SU-DHL-6 (cell line): ENCODE results near the gene GLYATL3.
A peak's percentile ranks its signal among the peaks of the same experiment; 100 is the strongest.

Experiments
- H2AFZ ChIP-seq: fragments of 200-600 bp; sonication (generic); 2 replicates; pipeline ENCODE4 v1.6.1; 2014; ENCODE audit warnings: low read depth, mild to moderate bottlenecking, moderate library complexity, mixed read lengths, antibody characterized with exemption, low read length; ENCODE audit not compliant: severe bottlenecking
- H3F3A ChIP-seq: fragments of 200-600 bp; shearing (Covaris generic); 2 replicates; pipeline ENCODE4 v1.6.0; 2016; ENCODE audit warnings: antibody characterized with exemption, mild to moderate bottlenecking; ENCODE audit not compliant: insufficient read depth
- H3K27ac ChIP-seq: fragments of 200-600 bp; sonication (generic); 2 replicates; pipeline ENCODE4 v1.5.1; 2016; ENCODE audit warnings: low read depth, mild to moderate bottlenecking, low read length, moderate library complexity, mixed read lengths
- H3K27me3 ChIP-seq: fragments of 200-600 bp; sonication (generic), shearing (Covaris generic); 2 replicates; pipeline ENCODE4 v1.6.0; 2014; ENCODE audit warnings: mild to moderate bottlenecking, low read length
- H3K36me3 ChIP-seq: fragments of 200-600 bp; sonication (generic); 2 replicates; pipeline ENCODE4 v1.6.1; 2014; ENCODE audit warnings: mild to moderate bottlenecking, low read length, mixed read lengths
- H3K4me2 ChIP-seq: fragments of 300-600, 200-600 bp; shearing (Covaris generic), sonication (generic); 2 replicates; pipeline ENCODE4 v1.6.0; 2014; ENCODE audit warnings: low read length, low read depth, mild to moderate bottlenecking; ENCODE audit not compliant: poor library complexity, severe bottlenecking
- H3K4me3 ChIP-seq: fragments of 200-600 bp; sonication (generic); 2 replicates; pipeline ENCODE4 v1.5.1; 2014; ENCODE audit warnings: antibody characterized with exemption, low read length, mild to moderate bottlenecking, mixed read lengths; ENCODE audit not compliant: insufficient read depth, poor library complexity, severe bottlenecking
- H3K79me2 ChIP-seq: fragments of 200-600 bp; sonication (generic); 2 replicates; pipeline ENCODE4 v1.6.1; 2014; ENCODE audit warnings: mild to moderate bottlenecking, low read length, moderate library complexity; ENCODE audit not compliant: insufficient read depth
- H3K9ac ChIP-seq: fragments of 200-600 bp; sonication (generic); 2 replicates; pipeline ENCODE4 v1.7.0; 2014; ENCODE audit warnings: mild to moderate bottlenecking, low read length
- H3K9me2 ChIP-seq: fragments of 200-600 bp; sonication (generic); replicated peaks from 2 replicates; pipeline ENCODE4 v1.6.1; 2014; ENCODE audit warnings: low read length; ENCODE audit not compliant: insufficient read depth
- H3K9me3 ChIP-seq: fragments of 200-600 bp; sonication (generic); 2 replicates; pipeline ENCODE4 v1.6.1; 2014; ENCODE audit warnings: low read length, mixed read lengths; ENCODE audit not compliant: insufficient read depth
- H4K20me1 ChIP-seq: fragments of 200-600 bp; sonication (generic); 2 replicates; pipeline ENCODE4 v1.6.1; 2014; ENCODE audit warnings: low read depth, mild to moderate bottlenecking, antibody characterized with exemption, low read length, moderate library complexity, mixed read lengths
- EZH2phosphoT487 ChIP-seq: fragments of 200-600 bp; sonication (generic), shearing (Covaris generic); conservative IDR thresholded peaks from 2 replicates; pipeline ENCODE4 v1.6.1; 2018; ENCODE audit warnings: mild to moderate bottlenecking, antibody characterized with exemption, low read length, moderate library complexity, mixed read lengths
- TF ChIP-seq, protein P1 (sequence below): fragments of 200-600 bp; sonication (generic); IDR thresholded peaks from one replicate; pipeline ENCODE4 v1.5.1; 2017; ENCODE audit warnings: antibody characterized with exemption, mild to moderate bottlenecking, low read length, moderate library complexity; ENCODE audit not compliant: insufficient read depth, poor library complexity, severe bottlenecking

GLYATL3 gene

DNA sequence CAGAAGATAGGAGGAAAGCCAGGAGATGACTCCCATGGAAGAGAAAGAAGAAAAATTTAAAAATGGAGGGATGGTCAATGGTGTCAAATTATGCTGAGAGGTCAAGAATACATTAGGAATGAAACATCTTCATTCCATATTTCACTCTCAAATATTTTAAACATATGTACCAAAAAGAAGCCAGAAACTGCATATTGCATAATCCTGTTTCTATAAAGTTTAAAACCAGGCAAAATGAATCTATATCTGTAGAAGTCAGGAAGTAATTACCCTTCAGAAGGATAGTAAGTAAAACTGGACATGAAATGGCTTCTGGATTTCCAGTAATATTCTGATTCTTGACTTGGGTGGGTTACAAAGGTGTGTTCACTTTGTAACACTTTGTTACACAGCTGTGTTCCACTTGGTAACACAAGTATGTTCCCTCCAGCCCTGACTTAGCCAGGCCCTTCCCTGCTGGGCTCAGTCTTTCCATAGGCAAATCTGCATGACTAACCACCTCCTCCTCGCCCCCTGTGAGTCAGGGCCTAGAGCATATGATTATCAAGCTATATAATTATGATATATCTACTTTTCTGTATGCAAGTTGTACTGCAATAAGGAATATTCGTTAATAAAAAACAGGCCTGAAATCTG, 30.5 kb downstream of the GLYATL3 start:
- Histone ChIP-seq H2AFZ (no peak overlapping the region), H3F3A (no peaks in the 10 kb centered on the region), H3K79me2 (no peaks in the 10 kb centered on the region), H3K4me2 (no peak overlapping the region), H3K9ac (no peak overlapping the region), H3K4me3 (no peak overlapping the region), H3K27me3 (no peaks in the 10 kb centered on the region), H3K27ac (no peak overlapping the region), H3K36me3 (no peaks in the 10 kb centered on the region), H3K9me2 (no peaks in the 10 kb centered on the region), H3K9me3 (no peaks in the 10 kb centered on the region), H4K20me1 (no peaks in the 10 kb centered on the region)
- TF ChIP-seq EZH2phosphoT487, result no peak
- TF ChIP-seq, protein P1, sequence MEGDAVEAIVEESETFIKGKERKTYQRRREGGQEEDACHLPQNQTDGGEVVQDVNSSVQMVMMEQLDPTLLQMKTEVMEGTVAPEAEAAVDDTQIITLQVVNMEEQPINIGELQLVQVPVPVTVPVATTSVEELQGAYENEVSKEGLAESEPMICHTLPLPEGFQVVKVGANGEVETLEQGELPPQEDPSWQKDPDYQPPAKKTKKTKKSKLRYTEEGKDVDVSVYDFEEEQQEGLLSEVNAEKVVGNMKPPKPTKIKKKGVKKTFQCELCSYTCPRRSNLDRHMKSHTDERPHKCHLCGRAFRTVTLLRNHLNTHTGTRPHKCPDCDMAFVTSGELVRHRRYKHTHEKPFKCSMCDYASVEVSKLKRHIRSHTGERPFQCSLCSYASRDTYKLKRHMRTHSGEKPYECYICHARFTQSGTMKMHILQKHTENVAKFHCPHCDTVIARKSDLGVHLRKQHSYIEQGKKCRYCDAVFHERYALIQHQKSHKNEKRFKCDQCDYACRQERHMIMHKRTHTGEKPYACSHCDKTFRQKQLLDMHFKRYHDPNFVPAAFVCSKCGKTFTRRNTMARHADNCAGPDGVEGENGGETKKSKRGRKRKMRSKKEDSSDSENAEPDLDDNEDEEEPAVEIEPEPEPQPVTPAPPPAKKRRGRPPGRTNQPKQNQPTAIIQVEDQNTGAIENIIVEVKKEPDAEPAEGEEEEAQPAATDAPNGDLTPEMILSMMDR, result no peak

DNA sequence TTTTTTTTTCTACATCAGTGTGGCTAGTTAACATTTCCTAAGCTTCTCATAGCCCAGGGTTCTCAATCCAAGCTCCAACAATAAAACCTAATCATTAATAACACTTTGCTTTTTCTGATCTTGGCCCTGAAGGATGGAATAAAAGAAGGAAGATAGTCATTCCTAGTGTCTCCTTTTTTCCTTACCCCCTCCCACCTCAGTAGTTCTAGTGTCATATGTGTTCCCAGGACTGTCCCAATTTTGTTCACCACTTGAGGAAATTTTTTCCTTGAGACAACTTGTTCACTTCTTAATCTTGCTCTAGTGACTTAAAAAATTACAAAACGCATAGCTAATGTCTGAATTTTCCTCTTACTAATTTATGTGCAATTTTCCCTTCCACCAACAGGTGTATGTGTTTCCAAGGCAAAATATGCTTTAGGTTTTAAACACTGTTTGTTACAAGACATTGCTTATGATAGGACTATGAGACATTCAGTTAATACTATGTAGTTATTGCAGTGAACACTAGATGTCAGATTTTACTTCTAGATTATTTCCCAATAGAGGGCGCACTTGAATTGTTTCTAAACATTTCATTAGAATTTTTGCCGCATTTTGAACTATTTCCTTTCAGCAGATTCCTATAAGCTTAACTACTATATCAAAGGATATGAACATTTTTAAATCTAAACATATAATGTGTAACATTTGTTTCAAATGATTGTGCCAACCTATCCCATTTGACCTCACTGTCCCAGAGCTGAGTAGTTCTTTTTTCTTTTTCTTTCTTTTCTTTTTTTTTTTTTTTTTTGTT, 32.2 kb downstream of the GLYATL3 start:
- Histone ChIP-seq H3K79me2 (no peaks in the 10 kb centered on the region), H3K27ac (no peak overlapping the region), H3K27me3 (no peaks in the 10 kb centered on the region), H3K9me3 (no peaks in the 10 kb centered on the region), H3F3A (no peaks in the 10 kb centered on the region), H3K9me2 (no peaks in the 10 kb centered on the region), H3K36me3 (no peaks in the 10 kb centered on the region), H2AFZ (peak overlapping the region; percentile 29), H4K20me1 (no peaks in the 10 kb centered on the region), H3K4me2 (peak overlapping the region; percentile 40), H3K9ac (peak overlapping the region; percentile 9; the same call in 1 of the 2 replicates), H3K4me3 (no peak overlapping the region)
- TF ChIP-seq EZH2phosphoT487, result no peak
- TF ChIP-seq, protein P1, result peak; percentile 100

DNA sequence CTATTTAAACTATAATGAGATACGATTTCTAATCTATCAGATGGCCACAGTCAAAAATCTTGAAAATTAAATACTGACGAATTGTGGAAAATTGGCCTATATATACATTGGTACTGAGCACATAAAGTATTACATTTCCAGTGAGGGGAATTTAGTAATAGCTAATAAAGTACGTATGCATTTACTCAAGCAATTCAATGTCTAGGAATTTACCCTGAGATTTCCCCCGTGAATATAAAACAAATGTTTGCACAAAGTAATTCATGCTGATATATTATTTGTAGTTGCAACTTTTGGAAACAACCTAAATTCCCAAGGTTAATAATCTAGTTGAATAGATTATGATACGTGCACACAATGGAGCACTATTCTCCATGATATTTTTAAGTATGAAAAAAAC, 36.1 kb downstream of the GLYATL3 start:
- H3K9ac ChIP-seq, result no peak overlapping the region
- no peaks in the 10 kb centered on the region for H4K20me1 ChIP-seq
- TF ChIP-seq EZH2phosphoT487, result no peak
- TF ChIP-seq, protein P1, result no peak
- H3K9me3 ChIP-seq, result no peaks in the 10 kb centered on the region
- H2AFZ ChIP-seq, result no peak overlapping the region
- H3K4me2 ChIP-seq, result no peak overlapping the region
- H3K36me3 ChIP-seq, result no peaks in the 10 kb centered on the region
- no peak overlapping the region for H3K27ac ChIP-seq
- H3K4me3 ChIP-seq, result no peak overlapping the region
- peaks cover 5% of the 10 kb centered on the region; the same call in 1 of the 2 replicates for H3K27me3 ChIP-seq
- H3F3A ChIP-seq, result no peaks in the 10 kb centered on the region
- no peaks in the 10 kb centered on the region for H3K9me2 ChIP-seq
- H3K79me2 ChIP-seq, result no peaks in the 10 kb centered on the region
